ENCODE results near the gene HSP90AA1.

DNA sequence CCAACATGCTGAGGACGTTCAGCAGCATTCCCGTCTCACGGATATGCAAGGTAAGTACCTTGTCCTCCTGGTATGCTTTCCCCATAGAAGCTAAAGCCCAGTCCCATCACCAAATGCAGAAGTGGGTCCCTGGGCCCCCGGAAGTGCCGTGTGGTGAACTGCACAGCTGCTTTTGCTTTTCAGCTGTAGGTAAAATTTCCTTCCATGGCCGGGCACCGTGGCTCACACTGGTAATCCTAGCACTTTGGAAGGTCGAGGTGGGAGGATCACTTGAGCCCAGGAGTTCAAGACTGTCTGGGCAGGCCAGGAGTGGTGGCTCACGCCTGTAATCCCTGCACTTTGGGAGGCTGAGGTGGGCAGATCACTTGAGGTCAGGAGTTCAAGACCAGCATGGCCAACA, 44.1 kb downstream of the HSP90AA1 start:
- TF ChIP-seq, protein P1, sequence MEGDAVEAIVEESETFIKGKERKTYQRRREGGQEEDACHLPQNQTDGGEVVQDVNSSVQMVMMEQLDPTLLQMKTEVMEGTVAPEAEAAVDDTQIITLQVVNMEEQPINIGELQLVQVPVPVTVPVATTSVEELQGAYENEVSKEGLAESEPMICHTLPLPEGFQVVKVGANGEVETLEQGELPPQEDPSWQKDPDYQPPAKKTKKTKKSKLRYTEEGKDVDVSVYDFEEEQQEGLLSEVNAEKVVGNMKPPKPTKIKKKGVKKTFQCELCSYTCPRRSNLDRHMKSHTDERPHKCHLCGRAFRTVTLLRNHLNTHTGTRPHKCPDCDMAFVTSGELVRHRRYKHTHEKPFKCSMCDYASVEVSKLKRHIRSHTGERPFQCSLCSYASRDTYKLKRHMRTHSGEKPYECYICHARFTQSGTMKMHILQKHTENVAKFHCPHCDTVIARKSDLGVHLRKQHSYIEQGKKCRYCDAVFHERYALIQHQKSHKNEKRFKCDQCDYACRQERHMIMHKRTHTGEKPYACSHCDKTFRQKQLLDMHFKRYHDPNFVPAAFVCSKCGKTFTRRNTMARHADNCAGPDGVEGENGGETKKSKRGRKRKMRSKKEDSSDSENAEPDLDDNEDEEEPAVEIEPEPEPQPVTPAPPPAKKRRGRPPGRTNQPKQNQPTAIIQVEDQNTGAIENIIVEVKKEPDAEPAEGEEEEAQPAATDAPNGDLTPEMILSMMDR (conservative IDR thresholded peaks at IDR 0.05; ENCODE audit: low read length): no peak
- TF ChIP-seq EZH2phosphoT487 (IDR thresholded peaks at IDR 0.05; ENCODE audit: borderline replicate concordance, low read depth, low read length): no peak
